Measurements from ENCODE around the gene FAM204A. TPM values are rescaled to one million over a fixed set of nuclear protein-coding genes. Genes with fewer than 3 reads are reported as not detected.

Gene FAM204A
- total RNA-seq, 5 donors from 2014 or later (not counting 1 experiment from before 2014, with no cell fraction given): 57.1 to 63.3 (median 58.0) TPM

- no peaks in the 10 kb centered on the region for H3K27me3 Mint-ChIP-seq
- no peaks in the 10 kb centered on the region for H3K27me3 ChIP-seq (replicated peaks in 1 of 2; ENCODE audit: control insufficient read depth in 2 of 2, extremely low read depth in 1 of 2, insufficient read depth in 2 of 2, low read length in 1 of 2)
- WGBS (ENCODE audit: insufficient coverage): 94% methylated on average over 4 of the region's 6 CpGs
- H3K27ac ChIP-seq (ENCODE audit: low read length): no peak overlapping the region
- DNase-seq: no peak
- no peak overlapping the region for H3K4me3 Mint-ChIP-seq
- peaks cover 0 to 65% of the 10 kb centered on the region in 2 donors for H3K36me3 ChIP-seq (ENCODE audit: control insufficient read depth in 2 of 2, extremely low read depth in 1 of 2, insufficient read depth in 1 of 2, low read length in 1 of 2)
- no peak overlapping the region for H3K27ac Mint-ChIP-seq
- no peak for ATAC-seq (replicated peaks in 1 of 4)
- CTCF ChIA-PET: no interaction called here
- H3K4me1 ChIP-seq (ENCODE audit: control insufficient read depth in 1 of 2, extremely low read depth in 1 of 2, insufficient read depth in 2 of 2, low read length in 2 of 2): no peaks in the 10 kb centered on the region
- no peaks in the 10 kb centered on the region for H3K9me3 ChIP-seq
- POLR2A ChIA-PET: no interaction called here
- peaks cover 64% of the 10 kb centered on the region for H3K36me3 Mint-ChIP-seq
- no peak overlapping the region for H3K4me3 ChIP-seq (ENCODE audit: control insufficient read depth in 1 of 2, extremely low read depth in 1 of 2, low read length in 1 of 2)
- no peaks in the 10 kb centered on the region for H3K9me3 Mint-ChIP-seq
- H3K4me1 Mint-ChIP-seq: no peaks in the 10 kb centered on the region
These were observed 33.5 kb downstream of the FAM204A start for GRCh38 chr10:118308664-118309063.

DNA sequence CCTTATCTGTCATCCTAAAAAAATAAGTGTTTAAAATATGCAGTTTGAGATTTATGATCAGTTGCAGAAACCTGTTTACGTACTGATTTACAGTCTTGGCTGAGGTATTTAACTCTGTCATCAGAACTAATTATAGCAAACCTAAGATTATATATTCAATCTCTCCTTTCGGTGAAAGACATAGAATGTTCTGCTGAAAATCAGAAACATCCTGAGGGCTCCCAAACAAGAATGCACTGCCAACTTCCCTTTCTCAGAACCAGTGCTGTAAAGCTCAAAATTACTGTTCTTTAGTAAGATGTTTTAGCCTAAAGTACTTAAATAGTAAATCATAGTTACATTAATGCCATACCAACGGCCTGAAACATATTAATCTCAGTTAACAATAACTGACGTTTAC, 34.3 kb downstream of the FAM204A start:
- H3K4me3 Mint-ChIP-seq: no peak overlapping the region
- H3K9me3 Mint-ChIP-seq: no peaks in the 10 kb centered on the region
- ChIA-PET POLR2A (interaction anchor here in 1 of 2 donors (0.7 kb wide), 1 partner anchor 845 kb away, joined by 3 read pairs; no protein-coding TSS in a partner anchor), CTCF (no interaction called here)
- Histone ChIP-seq H3K9me3 (no peaks in the 10 kb centered on the region), H3K27me3 (replicated peaks in 1 of 2; ENCODE audit: control insufficient read depth in 2 of 2, extremely low read depth in 1 of 2, insufficient read depth in 2 of 2, low read length in 1 of 2) (no peaks in the 10 kb centered on the region), H3K4me3 (ENCODE audit: control insufficient read depth in 1 of 2, extremely low read depth in 1 of 2, low read length in 1 of 2) (no peak overlapping the region), H3K4me1 (ENCODE audit: control insufficient read depth in 1 of 2, extremely low read depth in 1 of 2, insufficient read depth in 2 of 2, low read length in 2 of 2) (no peaks in the 10 kb centered on the region), H3K36me3 (ENCODE audit: control insufficient read depth in 2 of 2, extremely low read depth in 1 of 2, insufficient read depth in 1 of 2, low read length in 1 of 2) (peaks cover 0 to 59% of the 10 kb centered on the region in 2 donors), H3K27ac (ENCODE audit: low read length) (no peak overlapping the region)
- ATAC-seq (replicated peaks in 1 of 4): no peak
- no peak for DNase-seq
- no peaks in the 10 kb centered on the region for H3K27me3 Mint-ChIP-seq
- H3K27ac Mint-ChIP-seq: no peak overlapping the region
- H3K4me1 Mint-ChIP-seq: no peaks in the 10 kb centered on the region
- WGBS (ENCODE audit: insufficient coverage): no CpG with 5 or more reads among the region's 4 CpGs
- peaks cover 56% of the 10 kb centered on the region for H3K36me3 Mint-ChIP-seq

DNA sequence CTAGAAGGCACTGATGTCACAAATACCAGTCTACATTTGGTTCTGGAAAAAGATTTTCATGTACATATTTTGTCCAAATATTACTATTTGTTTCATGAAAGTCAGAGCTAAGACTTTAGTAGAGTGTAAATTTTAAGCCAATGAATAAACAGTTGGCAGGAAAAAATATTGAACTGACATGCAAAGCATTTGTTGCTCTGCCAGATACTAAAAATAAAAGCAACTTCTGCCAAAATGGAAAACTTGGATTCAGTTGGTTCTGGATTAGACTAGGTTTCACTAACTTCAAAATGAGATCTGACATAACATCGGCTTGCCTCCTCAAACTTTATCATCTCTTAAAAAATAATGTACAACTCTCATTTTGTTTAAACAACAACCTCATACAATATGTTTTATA, 34.9 kb downstream of the FAM204A start:
- Mint-ChIP-seq H3K4me1 (no peaks in the 10 kb centered on the region), H3K27ac (no peak overlapping the region), H3K36me3 (peaks cover 51% of the 10 kb centered on the region), H3K9me3 (no peaks in the 10 kb centered on the region), H3K27me3 (no peaks in the 10 kb centered on the region), H3K4me3 (no peak overlapping the region)
- ChIA-PET CTCF (no interaction called here), POLR2A (interaction anchor here in 1 of 2 donors (0.7 kb wide), 1 partner anchor 844 kb away, joined by 3 read pairs; no protein-coding TSS in a partner anchor)
- WGBS (ENCODE audit: insufficient coverage): no CpG with 5 or more reads among the region's 1 CpG
- no peak overlapping the region for H3K4me3 ChIP-seq (ENCODE audit: control insufficient read depth in 1 of 2, extremely low read depth in 1 of 2, low read length in 1 of 2)
- ATAC-seq (replicated peaks in 1 of 4): no peak
- no peaks in the 10 kb centered on the region for H3K4me1 ChIP-seq (ENCODE audit: control insufficient read depth in 1 of 2, extremely low read depth in 1 of 2, insufficient read depth in 2 of 2, low read length in 2 of 2)
- H3K9me3 ChIP-seq: no peaks in the 10 kb centered on the region
- no peaks in the 10 kb centered on the region for H3K27me3 ChIP-seq (replicated peaks in 1 of 2; ENCODE audit: control insufficient read depth in 2 of 2, extremely low read depth in 1 of 2, insufficient read depth in 2 of 2, low read length in 1 of 2)
- DNase-seq: no peak
- no peak overlapping the region for H3K27ac ChIP-seq (ENCODE audit: low read length)
- H3K36me3 ChIP-seq (ENCODE audit: control insufficient read depth in 2 of 2, extremely low read depth in 1 of 2, insufficient read depth in 1 of 2, low read length in 1 of 2): peaks cover 0 to 54% of the 10 kb centered on the region in 2 donors

- Histone ChIP-seq H3K4me1 (ENCODE audit: control insufficient read depth in 1 of 2, extremely low read depth in 1 of 2, insufficient read depth in 2 of 2, low read length in 2 of 2) (no peaks in the 10 kb centered on the region), H3K4me3 (ENCODE audit: control insufficient read depth in 1 of 2, extremely low read depth in 1 of 2, low read length in 1 of 2) (no peak overlapping the region), H3K27me3 (replicated peaks in 1 of 2; ENCODE audit: control insufficient read depth in 2 of 2, extremely low read depth in 1 of 2, insufficient read depth in 2 of 2, low read length in 1 of 2) (no peaks in the 10 kb centered on the region), H3K9me3 (no peaks in the 10 kb centered on the region), H3K36me3 (ENCODE audit: control insufficient read depth in 2 of 2, extremely low read depth in 1 of 2, insufficient read depth in 1 of 2, low read length in 1 of 2) (peaks cover 0 to 43% of the 10 kb centered on the region in 2 donors), H3K27ac (ENCODE audit: low read length) (no peak overlapping the region)
- CTCF ChIA-PET: no interaction called here
- Mint-ChIP-seq H3K4me3 (no peak overlapping the region), H3K4me1 (no peaks in the 10 kb centered on the region), H3K27ac (no peak overlapping the region), H3K36me3 (peaks cover 42% of the 10 kb centered on the region), H3K27me3 (no peaks in the 10 kb centered on the region), H3K9me3 (no peaks in the 10 kb centered on the region)
- ATAC-seq (replicated peaks in 1 of 4) (no peak), DNase-seq (no peak)
- POLR2A ChIA-PET: no interaction called here
- no CpG with 5 or more reads among the region's 1 CpG for WGBS (ENCODE audit: insufficient coverage)
These were observed 36.4 kb downstream of the FAM204A start for GRCh38 chr10:118305730-118306129.

GRCh38 chr10:118304521-118304920, 37.6 kb downstream of the FAM204A start:
- Histone ChIP-seq H3K9me3 (no peaks in the 10 kb centered on the region), H3K4me3 (ENCODE audit: control insufficient read depth in 1 of 2, extremely low read depth in 1 of 2, low read length in 1 of 2) (no peak overlapping the region), H3K36me3 (ENCODE audit: control insufficient read depth in 2 of 2, extremely low read depth in 1 of 2, insufficient read depth in 1 of 2, low read length in 1 of 2) (peaks cover 0 to 40% of the 10 kb centered on the region in 2 donors), H3K27ac (ENCODE audit: low read length) (no peak overlapping the region), H3K4me1 (ENCODE audit: control insufficient read depth in 1 of 2, extremely low read depth in 1 of 2, insufficient read depth in 2 of 2, low read length in 2 of 2) (no peaks in the 10 kb centered on the region), H3K27me3 (replicated peaks in 1 of 2; ENCODE audit: control insufficient read depth in 2 of 2, extremely low read depth in 1 of 2, insufficient read depth in 2 of 2, low read length in 1 of 2) (no peaks in the 10 kb centered on the region)
- ChIA-PET CTCF (no interaction called here), POLR2A (no interaction called here)
- Mint-ChIP-seq H3K9me3 (no peaks in the 10 kb centered on the region), H3K4me3 (no peak overlapping the region), H3K27ac (no peak overlapping the region), H3K36me3 (peaks cover 43% of the 10 kb centered on the region), H3K27me3 (no peaks in the 10 kb centered on the region), H3K4me1 (no peaks in the 10 kb centered on the region)
- no peak for DNase-seq
- ATAC-seq (replicated peaks in 1 of 4): no peak
- WGBS (ENCODE audit: insufficient coverage): 100% methylated on average over 4 of the region's 6 CpGs

- Histone ChIP-seq H3K4me1 (ENCODE audit: control insufficient read depth in 1 of 2, extremely low read depth in 1 of 2, insufficient read depth in 2 of 2, low read length in 2 of 2) (no peaks in the 10 kb centered on the region), H3K9me3 (no peaks in the 10 kb centered on the region), H3K27ac (ENCODE audit: low read length) (no peak overlapping the region), H3K4me3 (ENCODE audit: control insufficient read depth in 1 of 2, extremely low read depth in 1 of 2, low read length in 1 of 2) (no peak overlapping the region), H3K36me3 (ENCODE audit: control insufficient read depth in 2 of 2, extremely low read depth in 1 of 2, insufficient read depth in 1 of 2, low read length in 1 of 2) (peaks cover 0 to 15% of the 10 kb centered on the region in 2 donors), H3K27me3 (replicated peaks in 1 of 2; ENCODE audit: control insufficient read depth in 2 of 2, extremely low read depth in 1 of 2, insufficient read depth in 2 of 2, low read length in 1 of 2) (no peaks in the 10 kb centered on the region)
- 100% methylated on average over 1 of the region's 2 CpGs for WGBS (ENCODE audit: insufficient coverage)
- no peak for DNase-seq
- Mint-ChIP-seq H3K27ac (no peak overlapping the region), H3K4me3 (no peak overlapping the region), H3K4me1 (no peaks in the 10 kb centered on the region), H3K36me3 (peaks cover 26% of the 10 kb centered on the region), H3K9me3 (no peaks in the 10 kb centered on the region), H3K27me3 (no peaks in the 10 kb centered on the region)
- ChIA-PET POLR2A (no interaction called here), CTCF (no interaction called here)
- ATAC-seq (replicated peaks in 1 of 4): no peak
These were observed 40.9 kb downstream of the FAM204A start for GRCh38 chr10:118301211-118301610.

GRCh38 chr10:118300320-118300719, 41.8 kb downstream of the FAM204A start:
- CTCF ChIA-PET: no interaction called here
- H3K27ac Mint-ChIP-seq: no peak overlapping the region
- no peak for DNase-seq
- no peaks in the 10 kb centered on the region for H3K4me1 Mint-ChIP-seq
- H3K9me3 ChIP-seq: no peaks in the 10 kb centered on the region
- H3K27ac ChIP-seq (ENCODE audit: low read length): no peak overlapping the region
- H3K36me3 ChIP-seq (ENCODE audit: control insufficient read depth in 2 of 2, extremely low read depth in 1 of 2, insufficient read depth in 1 of 2, low read length in 1 of 2): peaks cover 0 to 8% of the 10 kb centered on the region in 2 donors
- no peaks in the 10 kb centered on the region for H3K4me1 ChIP-seq (ENCODE audit: control insufficient read depth in 1 of 2, extremely low read depth in 1 of 2, insufficient read depth in 2 of 2, low read length in 2 of 2)
- no peaks in the 10 kb centered on the region for H3K9me3 Mint-ChIP-seq
- POLR2A ChIA-PET: no interaction called here
- peaks cover 19% of the 10 kb centered on the region for H3K36me3 Mint-ChIP-seq
- no peak overlapping the region for H3K4me3 ChIP-seq (ENCODE audit: control insufficient read depth in 1 of 2, extremely low read depth in 1 of 2, low read length in 1 of 2)
- no CpG with 5 or more reads among the region's 1 CpG for WGBS (ENCODE audit: insufficient coverage)
- no peak for ATAC-seq (replicated peaks in 1 of 4)
- no peak overlapping the region for H3K4me3 Mint-ChIP-seq
- no peaks in the 10 kb centered on the region for H3K27me3 Mint-ChIP-seq
- H3K27me3 ChIP-seq (replicated peaks in 1 of 2; ENCODE audit: control insufficient read depth in 2 of 2, extremely low read depth in 1 of 2, insufficient read depth in 2 of 2, low read length in 1 of 2): peaks cover 0 to under 1% of the 10 kb centered on the region in 2 experiments
